ENCODE measurements around the gene VWA8. TPM values are rescaled to one million over a fixed set of nuclear protein-coding genes. Genes with fewer than 3 reads are reported as not detected.
"Not testable (repeated sequence)": the region's sequence is repeated elsewhere in the genome, so short reads cannot be mapped to it uniquely, and the experiment has no call there.

The VWA8 gene
- total RNA-seq, 1 donor from 2014 or later = 19.6 TPM

- DNase-seq (ENCODE audit: extremely low spot score, unreplicated experiment) = no peak
- Mint-ChIP-seq H3K27ac (no peak overlapping the region), H3K4me1 (ENCODE audit: unreplicated experiment) (no peaks in the 10 kb centered on the region), H3K36me3 (no peaks in the 10 kb centered on the region), H3K27me3 (peaks cover 7% of the 10 kb centered on the region), H3K9me3 (peaks cover 7% of the 10 kb centered on the region), H3K4me3 (no peak overlapping the region)
- no peak for TF ChIP-seq CTCF (conservative IDR thresholded peaks at IDR 0.05)
Observed at GRCh38 chr13:41541142-41541938, 419.6 kb downstream of the VWA8 start.

- H3K4me3 Mint-ChIP-seq, H3K27ac Mint-ChIP-seq: not testable (repeated sequence)
Observed at GRCh38 chr13:41540240-41540639, 420.7 kb downstream of the VWA8 start.

GRCh38 chr13:41533266-41534052 lies 427.4 kb downstream of the VWA8 start:
- TF ChIP-seq CTCF (conservative IDR thresholded peaks at IDR 0.05) = no peak
- H3K27ac Mint-ChIP-seq = no peak overlapping the region

More at GRCh38 chr13:41540240-41540639, 420.7 kb downstream of the VWA8 start:
- not testable (repeated sequence) for DNase-seq (ENCODE audit: extremely low spot score, unreplicated experiment); H3K27me3 Mint-ChIP-seq; H3K9me3 Mint-ChIP-seq; H3K36me3 Mint-ChIP-seq; H3K4me1 Mint-ChIP-seq (ENCODE audit: unreplicated experiment)

DNA sequence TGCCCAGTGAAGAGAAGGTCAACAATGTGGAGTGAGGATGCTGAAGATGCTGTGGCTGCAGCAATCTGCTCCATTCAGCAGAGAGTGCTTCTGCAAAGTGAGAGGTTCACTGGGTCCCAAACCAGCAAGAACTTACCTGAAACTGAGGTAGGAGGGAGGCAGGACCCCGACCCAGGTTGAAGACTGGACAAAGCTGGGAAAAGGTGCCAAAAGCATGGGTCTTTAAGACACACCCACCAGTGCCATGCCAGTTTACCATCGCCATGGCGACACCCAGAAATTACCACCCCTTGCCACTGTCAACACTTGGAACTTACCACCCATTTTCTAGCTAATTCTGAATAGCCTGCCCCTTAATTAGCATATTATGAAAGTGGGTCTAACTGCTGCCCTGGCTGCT lies 432.9 kb downstream of the VWA8 start:
- Mint-ChIP-seq H3K36me3 (no peaks in the 10 kb centered on the region), H3K9me3 (no peaks in the 10 kb centered on the region), H3K27ac (no peak overlapping the region), H3K4me1 (ENCODE audit: unreplicated experiment) (no peaks in the 10 kb centered on the region), H3K27me3 (no peaks in the 10 kb centered on the region), H3K4me3 (no peak overlapping the region)
- TF ChIP-seq CTCF (conservative IDR thresholded peaks at IDR 0.05) = no peak
- no peak for DNase-seq (ENCODE audit: extremely low spot score, unreplicated experiment)

More at GRCh38 chr13:41533266-41534052, 427.4 kb downstream of the VWA8 start:
- Mint-ChIP-seq H3K9me3 (no peaks in the 10 kb centered on the region), H3K27me3 (peaks cover 7% of the 10 kb centered on the region), H3K4me1 (ENCODE audit: unreplicated experiment) (no peaks in the 10 kb centered on the region), H3K4me3 (no peak overlapping the region), H3K36me3 (no peaks in the 10 kb centered on the region)
- no peak for DNase-seq (ENCODE audit: extremely low spot score, unreplicated experiment)

DNA sequence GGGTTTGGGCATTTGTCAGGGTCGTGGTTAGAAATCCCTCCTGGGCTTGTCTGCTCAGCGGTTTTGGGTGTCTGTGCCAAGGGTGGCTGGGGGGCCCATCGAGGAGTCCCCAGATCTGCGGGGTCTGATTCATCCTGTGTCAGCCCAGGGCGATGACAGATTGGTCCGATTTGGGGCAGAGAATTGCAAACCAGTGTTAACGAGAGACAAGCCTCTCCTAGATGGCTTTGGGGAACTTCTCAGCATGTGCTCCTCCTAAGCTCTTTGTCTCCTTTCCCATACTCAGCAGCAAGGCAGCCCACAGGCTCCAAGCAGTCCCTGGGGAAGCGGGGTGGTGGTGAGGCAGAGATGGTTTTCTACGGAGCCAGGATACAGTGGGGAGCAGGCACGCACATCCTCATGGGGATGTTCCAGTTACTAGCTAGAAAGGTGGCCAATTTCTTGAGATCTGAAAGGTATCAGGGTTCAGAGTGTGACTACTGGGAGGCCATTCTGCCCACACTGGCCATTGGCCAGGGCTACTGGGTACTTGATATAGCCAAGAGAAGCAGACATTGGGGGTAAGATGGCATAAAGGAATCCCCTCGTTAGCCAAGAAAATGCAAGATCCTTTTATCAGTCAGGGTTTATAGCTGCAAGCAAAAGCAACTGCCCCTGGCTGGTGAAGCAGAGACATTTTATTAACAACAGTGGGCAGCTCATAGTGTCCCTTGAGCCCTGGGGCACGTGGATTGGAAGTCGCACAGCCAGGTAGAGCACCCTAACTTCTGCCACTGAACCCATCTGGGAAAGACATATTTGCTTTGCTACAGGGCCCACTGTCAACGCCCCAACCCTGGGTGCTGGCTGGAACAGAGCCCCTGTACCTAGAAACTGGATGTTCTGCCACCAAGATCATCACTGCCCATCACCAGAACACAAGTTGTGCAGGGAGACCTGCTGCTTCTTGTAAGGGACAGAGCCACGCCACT lies 440.0 kb downstream of the VWA8 start:
- Mint-ChIP-seq H3K36me3 (no peaks in the 10 kb centered on the region), H3K4me3 (no peak overlapping the region), H3K27ac (no peak overlapping the region), H3K9me3 (peaks cover 6% of the 10 kb centered on the region), H3K4me1 (ENCODE audit: unreplicated experiment) (no peaks in the 10 kb centered on the region), H3K27me3 (no peaks in the 10 kb centered on the region)
- TF ChIP-seq CTCF (conservative IDR thresholded peaks at IDR 0.05) = no peak
- no peak for DNase-seq (ENCODE audit: extremely low spot score, unreplicated experiment)

Measured in type B pancreatic cell (in vitro differentiated cells).